NCI-H128 (cell line): Measurements from ENCODE around the gene MYL9.
"Not testable (repeated sequence)": the region's sequence is repeated elsewhere in the genome, so short reads cannot be mapped to it uniquely, and the experiment has no call there.

Experiments
- DNase-seq: peaks from one replicate; lab custom pipeline; 2025; ENCODE audit not compliant: unreplicated experiment; lab: John Stamatoyannopoulos, UW

Gene MYL9

DNA sequence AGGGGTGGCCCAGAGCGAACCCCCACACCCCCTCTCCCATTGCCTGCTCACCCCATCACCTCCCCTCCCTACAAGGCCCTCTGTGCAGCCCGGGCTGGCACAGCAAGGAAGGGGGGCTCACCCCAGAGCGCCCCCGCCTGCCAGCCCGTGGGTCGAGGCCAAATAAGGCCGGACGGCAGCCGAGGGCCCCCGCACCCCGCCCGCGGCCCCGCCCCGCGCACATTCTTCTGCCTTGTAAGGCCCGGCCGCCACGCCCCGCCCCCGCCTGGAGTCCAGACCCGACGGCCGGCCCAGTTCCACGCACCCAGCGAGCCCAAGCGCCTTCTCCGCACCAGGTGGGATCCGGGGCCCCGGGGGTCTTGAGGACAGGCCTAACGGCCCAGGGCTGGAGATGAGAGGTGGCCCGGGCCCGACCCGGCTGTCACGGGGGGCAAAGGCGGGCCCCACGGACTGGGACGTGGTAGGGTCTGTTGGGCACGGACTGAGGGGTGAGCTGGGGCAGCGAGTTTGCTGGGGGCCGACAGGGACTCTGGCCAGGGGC, at the start of gene MYL9:
MYL9 (plus strand) TSS at position 293 of the 541 bp plus-strand sequence. CDS start 3,366 bp downstream, outside the sequence.
- DNase-seq, result no peak

- DNase-seq, result no peak
Measured at GRCh38 chr20:36491901-36492617, 49.3 kb upstream of the MYL9 start.

DNA sequence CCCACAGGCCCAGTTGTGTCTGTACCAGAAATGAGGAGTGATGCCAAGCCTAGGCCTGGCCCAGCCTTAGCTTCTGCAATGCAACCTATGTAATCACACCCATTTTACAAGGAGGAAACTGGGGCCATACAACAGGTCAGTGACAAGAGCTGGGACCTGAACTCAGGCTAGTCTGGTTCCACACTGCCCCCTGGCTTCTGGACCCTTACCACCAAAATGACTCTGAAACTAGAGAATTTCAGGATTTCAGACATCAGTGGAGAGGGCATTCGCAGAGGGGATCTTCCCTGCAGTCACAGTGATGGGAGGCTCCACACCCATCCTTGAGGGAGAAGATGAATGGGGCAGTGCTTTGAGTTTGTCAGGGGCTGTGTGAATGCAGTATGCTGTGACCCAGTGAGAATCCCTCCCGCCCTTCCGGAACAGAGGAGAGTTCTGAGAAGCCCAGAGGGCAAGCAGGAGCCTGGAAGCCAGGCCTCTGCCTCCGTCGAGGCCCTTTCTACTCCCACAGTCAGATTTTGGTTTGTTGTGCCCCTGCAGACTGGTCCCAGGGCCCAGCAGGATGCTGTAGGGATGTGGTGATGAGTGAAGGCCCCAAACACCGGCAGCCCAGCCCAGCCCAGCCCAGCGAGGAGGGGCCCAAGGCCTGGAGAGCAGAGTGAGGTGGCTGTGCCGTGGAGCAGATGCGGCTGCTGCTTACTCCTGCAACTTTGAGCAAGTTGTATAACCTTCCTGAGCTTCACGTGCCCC, 48.1 kb upstream of the MYL9 start:
- DNase-seq, result no peak

DNA sequence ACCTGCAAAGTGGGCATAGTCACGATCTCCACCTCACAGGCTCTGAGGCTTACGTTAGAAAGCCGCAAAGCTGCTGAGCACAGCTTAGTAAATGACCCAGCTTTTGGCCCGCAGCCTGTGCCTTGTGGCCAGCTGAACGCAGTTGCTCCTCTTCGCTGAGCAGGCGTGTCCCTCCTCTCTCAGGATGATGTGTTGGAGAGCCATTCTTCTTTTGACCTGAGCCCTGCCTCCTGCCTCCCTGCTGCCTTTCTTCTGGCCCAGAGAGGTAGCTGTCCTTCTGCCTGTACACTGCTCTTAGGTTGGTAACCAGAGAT, 47.6 kb upstream of the MYL9 start:
- DNase-seq, result no peak

- DNase-seq, result no peak
Measured at GRCh38 chr20:36496707-36497669, 44.3 kb upstream of the MYL9 start.

- DNase-seq, result no peak
Measured at GRCh38 chr20:36497856-36498255, 43.5 kb upstream of the MYL9 start.

GRCh38 chr20:36498386-36499179, 42.7 kb upstream of the MYL9 start:
- no peak for DNase-seq

- DNase-seq, result no peak
Measured at GRCh38 chr20:36499211-36499610, 42.1 kb upstream of the MYL9 start.

DNA sequence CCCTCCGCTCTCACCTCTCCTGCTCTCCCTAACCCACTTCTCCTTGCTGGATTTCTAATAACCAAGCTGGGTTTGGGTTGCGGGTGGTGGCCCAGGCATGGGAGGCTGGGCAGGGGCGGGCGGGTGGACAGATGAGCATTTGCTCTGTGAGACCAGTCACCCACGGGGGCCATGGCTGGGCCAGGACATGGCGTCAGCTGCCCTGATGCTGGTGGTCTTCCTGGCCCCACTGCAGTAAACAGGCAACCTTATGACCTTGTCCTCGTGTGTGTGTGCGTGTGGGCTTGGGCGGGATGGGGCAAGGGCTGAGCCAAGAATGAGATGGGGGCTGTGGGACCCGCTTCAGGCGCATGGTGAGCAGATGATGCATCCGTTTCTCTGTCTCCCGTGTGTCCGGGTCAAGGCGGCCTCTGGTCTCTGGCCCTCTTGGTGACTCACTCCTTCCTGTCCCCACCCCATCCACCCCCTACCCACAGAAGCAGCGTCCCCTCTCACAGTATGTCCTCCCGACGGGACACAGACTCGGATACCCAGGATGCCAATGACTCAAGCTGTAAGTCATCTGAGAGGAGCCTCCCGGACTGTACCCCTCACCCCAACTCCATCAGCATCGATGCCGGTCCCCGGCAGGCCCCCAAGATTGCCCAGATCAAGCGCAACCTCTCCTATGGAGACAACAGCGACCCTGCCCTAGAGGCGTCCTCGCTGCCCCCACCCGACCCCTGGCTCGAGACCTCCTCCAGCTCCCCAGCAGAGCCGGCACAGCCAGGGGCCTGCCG, 41.4 kb upstream of the MYL9 start:
- no peak for DNase-seq

GRCh38 chr20:36501367-36502006, 39.8 kb upstream of the MYL9 start:
- DNase-seq, result no peak

DNA sequence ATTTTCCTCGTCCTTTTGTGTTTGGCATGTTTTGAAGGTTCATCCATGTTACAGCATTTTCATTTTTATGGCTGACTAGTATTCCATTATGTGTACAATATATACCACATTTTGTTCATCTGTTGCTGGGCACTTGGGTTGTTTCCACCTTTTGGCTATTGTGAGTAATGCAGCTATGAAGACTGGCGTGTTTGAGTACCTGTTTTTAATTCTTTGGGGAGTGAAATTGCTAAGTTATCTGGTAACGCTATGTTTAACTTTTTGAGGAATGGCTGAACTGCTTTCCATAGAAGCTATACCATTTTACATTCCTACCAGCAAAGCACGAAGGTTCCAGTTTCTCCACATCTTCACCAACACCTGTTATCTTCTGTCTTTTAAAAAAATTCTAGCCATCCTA, 37.0 kb upstream of the MYL9 start:
- no peak for DNase-seq

DNA sequence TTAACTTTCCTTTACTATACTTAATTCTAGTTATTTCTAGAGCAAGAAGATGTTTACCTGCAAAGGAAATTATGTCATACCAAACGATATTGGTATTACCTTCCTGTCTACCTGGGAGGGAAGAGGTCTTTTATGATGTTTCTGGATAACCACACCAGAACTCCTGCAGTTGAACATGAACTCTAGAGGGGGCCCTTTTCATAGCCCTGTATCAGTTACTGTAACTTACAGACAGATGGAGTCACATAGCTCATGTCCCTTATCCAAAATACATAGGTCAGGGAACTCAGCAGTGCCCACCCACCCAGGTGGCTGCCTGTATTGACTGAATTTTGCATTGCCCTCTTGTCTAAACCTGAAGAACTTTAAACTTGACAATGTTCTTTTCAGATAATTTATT, 35.1 kb upstream of the MYL9 start:
- DNase-seq, result no peak

GRCh38 chr20:36507746-36508145, 33.6 kb upstream of the MYL9 start:
- no peak for DNase-seq

- DNase-seq, result no peak
Measured at GRCh38 chr20:36519012-36519719, 22.2 kb upstream of the MYL9 start.

GRCh38 chr20:36519944-36520343, 21.4 kb upstream of the MYL9 start:
- DNase-seq, result no peak

DNA sequence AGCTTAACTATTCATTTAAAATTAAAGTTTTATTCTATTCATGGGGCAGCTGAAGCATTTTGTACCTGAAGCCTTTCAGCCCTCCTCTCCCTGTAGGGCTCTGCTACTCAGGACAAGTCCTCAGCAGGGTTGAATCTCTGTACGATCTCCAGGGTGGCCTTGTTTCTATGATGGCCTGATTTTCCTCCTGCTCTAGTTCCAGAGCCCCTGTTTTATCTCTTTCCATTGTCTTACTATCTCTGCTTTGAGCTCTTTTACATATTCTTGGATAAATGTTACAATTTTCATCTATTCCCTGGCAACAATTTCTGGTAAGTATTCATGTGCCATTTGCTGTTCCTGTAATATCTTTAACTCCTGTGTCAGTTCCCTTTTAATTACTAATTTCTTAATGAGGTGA, 19.8 kb upstream of the MYL9 start:
- no peak for DNase-seq

DNA sequence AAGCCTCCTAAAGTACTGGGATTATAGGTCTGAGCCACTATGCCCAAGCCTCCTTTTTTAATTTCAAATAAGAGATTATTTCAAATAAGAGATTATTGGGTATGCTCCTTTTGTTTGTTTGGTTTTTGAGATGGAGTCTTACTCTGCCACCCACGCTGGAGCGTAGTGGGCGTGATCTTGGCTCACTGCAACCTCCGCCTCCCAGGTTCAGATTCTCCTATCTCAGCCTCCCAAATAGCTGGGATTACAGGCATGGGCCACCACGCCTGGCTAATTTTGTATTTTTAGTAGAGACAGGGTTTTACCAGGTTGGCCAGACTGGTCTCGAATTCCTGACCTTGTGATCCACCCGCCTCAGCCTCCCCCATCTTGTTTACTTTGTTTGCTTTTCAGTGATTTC, 18.9 kb upstream of the MYL9 start:
- DNase-seq, result not testable (repeated sequence)

- no peak for DNase-seq
Measured at GRCh38 chr20:36523341-36523740, 18.0 kb upstream of the MYL9 start.
